Germinal center (tissue), 1 donor: ENCODE measurements around the gene OR52W1.
"Not testable (repeated sequence)": the region's sequence is repeated elsewhere in the genome, so short reads cannot be mapped to it uniquely, and the experiment has no call there.

ENCODE experiments used
- DNase-seq: peaks from one replicate; pipeline ENCODE4 v3.0.0; 2012; ENCODE audit warnings: mixed read lengths, low spot score

The OR52W1 gene

GRCh38 chr11:6217722-6218121, 18.7 kb downstream of the OR52W1 start:
- DNase-seq: no peak

DNA sequence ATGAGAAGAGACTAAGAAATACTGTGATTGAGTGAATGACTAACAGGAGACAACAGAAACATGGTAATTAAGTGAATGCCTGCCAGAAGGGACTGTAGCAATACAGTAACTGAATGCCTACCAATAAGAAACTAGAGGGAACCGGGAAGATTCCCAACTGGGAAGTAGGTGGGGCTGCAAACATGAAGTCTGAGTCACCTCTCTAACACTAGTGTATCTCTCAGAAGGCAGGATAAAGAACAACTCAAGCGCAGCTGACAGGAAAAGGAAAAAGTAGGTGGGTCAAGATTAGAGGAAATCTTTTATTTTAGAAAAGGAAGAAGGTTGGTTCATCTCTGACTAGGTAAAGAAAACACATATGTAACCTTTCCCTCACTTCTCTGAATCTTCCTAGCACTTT, 20.3 kb downstream of the OR52W1 start:
- no peak for DNase-seq

DNA sequence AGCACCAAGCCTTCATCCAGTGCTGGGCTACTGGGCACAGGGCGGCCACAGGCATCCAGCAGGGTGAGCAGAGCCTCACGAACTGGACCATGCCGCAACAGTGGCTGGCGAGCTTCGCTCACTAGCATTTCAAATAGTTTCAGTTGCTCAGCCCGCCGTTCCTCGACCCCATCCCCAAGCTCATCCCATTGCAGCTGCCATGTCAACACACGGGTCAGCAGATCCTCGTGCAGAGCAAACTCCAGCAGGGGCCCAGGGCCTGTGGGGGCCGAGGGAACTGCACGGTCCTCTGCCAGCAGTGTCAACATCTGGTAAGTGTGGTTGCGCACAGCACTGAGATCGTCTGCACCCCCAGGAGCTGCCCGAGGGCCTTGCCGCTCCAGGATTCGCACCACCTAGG, 24.8 kb downstream of the OR52W1 start:
- DNase-seq: no peak

GRCh38 chr11:6224421-6224820, 25.4 kb downstream of the OR52W1 start:
- no peak for DNase-seq

GRCh38 chr11:6225024-6225423, 26.0 kb downstream of the OR52W1 start:
- no peak for DNase-seq

DNA sequence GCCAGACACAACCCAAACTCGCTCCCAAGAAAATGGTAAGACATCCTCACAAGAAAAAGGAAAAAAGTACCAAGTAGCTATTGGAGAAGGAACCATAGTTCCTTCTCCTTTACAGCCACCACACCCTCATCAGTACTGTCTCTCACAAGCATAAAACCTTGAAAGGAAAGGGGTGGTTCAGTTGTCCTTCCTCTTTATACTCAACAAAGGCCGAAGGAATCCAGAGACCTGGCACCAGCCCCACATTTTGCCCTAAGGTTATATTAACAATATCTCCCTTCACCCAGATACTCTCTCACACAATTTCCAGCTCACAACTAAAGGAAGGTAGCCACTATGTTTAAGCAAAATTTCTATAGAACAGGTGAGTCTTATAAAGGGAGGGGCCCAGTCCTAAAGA, 26.9 kb downstream of the OR52W1 start:
- no peak for DNase-seq

GRCh38 chr11:6228520-6228919, 29.5 kb downstream of the OR52W1 start:
- no peak for DNase-seq

GRCh38 chr11:6229911-6230310, 30.9 kb downstream of the OR52W1 start:
- DNase-seq: no peak

GRCh38 chr11:6232899-6233298, 33.9 kb downstream of the OR52W1 start:
- DNase-seq: no peak

GRCh38 chr11:6233984-6234386, 35.0 kb downstream of the OR52W1 start:
- DNase-seq: no peak

DNA sequence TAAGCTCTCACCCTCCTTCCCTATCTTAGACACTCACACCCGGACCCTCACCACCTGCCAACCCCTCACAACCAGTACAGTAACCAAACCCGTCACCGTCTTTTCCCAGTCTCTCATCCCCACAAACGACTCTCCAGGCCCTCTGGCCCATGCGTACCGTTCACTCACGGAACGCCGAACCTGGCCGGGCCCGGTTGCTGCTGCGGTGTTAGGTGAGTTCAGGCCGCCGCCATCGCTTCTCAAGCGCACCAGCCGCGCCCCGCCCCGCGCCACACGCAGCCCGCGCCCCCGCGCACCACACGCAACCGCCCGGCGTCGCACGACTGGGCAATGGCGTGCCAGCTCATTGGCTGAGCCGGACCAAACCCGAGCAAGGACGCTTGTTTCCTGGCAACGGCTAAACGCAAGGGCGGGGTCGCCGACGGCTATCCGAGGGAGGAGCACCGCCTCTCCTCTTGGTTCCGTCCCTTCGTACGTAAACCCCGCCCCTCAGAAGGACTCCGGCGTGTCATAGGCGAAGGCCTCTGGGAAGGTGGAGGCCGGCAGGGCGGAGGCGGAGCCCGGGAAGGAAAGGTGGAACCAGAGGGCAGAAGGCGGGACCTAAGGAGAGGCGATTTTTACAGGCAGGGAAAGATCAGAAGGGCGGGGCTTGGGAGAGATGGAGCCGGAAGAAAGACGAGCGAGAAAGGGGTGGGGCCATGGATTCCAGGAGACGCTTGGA, 35.5 kb downstream of the OR52W1 start, which contains the start of gene FHIP1B:
FHIP1B (minus strand) TSS at position 250 of the 721 bp plus-strand sequence. CDS start 10,120 bp downstream, outside the sequence.
- peak; percentile 95 for DNase-seq

DNA sequence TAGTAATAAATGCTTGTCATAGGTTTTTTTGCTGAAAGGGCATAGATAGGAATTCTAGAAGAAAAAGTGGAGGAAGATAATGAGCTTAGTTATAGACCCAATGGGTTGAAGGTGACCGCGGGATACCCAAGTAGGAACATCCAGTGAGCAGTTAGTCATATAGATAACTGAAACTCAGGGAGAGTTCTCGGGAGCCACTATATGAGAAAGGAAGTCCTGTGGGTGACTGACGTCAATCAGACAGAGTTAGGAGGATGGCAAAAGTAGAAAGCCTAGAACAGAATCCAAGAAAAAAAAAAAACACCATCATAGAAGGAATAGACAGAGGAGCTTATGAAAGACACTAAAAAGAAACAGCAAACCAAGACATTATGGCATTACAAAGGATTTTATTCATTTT, 38.2 kb downstream of the OR52W1 start:
- DNase-seq: no peak

GRCh38 chr11:6237761-6238302, 38.8 kb downstream of the OR52W1 start:
- DNase-seq: no peak

GRCh38 chr11:6238902-6239301, 39.9 kb downstream of the OR52W1 start, which contains the start of gene CNGA4:
Gene CNGA4, plus strand, starts transcription at chr11:6239089. Its CDS starts 118 bp downstream, at chr11:6239207.
- DNase-seq: no peak

- DNase-seq: no peak
Observed at GRCh38 chr11:6240139-6240538, 41.1 kb downstream of the OR52W1 start.

DNA sequence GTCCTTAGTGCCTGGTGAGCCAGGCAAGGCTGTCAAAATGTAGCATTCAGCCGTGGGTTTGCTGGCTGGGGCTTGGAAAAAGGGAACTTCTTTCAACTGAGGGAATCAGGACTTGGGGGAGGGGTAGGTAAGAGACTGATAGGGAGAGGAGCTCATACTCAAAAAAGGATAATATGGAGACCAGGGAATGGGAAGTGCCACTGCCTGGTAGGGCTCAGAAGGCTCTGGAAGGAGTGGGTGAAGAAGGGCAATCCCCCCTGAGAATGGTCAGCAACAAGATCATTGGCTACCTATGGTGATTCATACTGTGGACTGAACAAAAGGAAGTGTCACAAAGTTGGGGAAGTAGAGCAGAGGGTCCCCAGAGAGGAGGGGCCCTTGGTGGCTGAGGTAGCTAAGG, 41.8 kb downstream of the OR52W1 start:
- DNase-seq: no peak

- no peak for DNase-seq
Observed at GRCh38 chr11:6241316-6241715, 42.3 kb downstream of the OR52W1 start.

- no peak for DNase-seq
Observed at GRCh38 chr11:6245536-6245935, 46.5 kb downstream of the OR52W1 start.

GRCh38 chr11:6248248-6248647, 49.2 kb downstream of the OR52W1 start:
- no peak for DNase-seq

DNA sequence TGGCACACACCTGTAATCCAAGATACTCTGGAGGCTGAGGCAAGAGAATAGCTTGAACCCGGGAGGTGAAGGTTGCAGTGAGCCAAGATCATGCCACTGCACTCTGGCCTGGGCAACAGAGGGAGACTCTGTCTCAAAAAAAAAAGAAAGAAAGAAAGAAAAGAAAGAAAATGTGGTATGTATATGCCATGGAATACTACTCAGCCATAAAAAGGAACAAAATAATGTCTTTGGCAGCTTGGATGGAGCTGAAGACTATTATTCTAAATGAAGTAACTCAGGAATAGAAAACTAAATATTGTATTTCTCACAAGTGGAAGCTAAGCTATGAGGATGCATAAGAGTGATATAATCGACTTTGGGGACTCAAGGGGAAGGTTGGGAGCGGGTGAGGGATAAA, 49.9 kb downstream of the OR52W1 start:
- not testable (repeated sequence) for DNase-seq
